Fibroblast of lung (primary cell): Measurements from ENCODE around the gene NDUFA12. TPM values are rescaled to one million over a fixed set of nuclear protein-coding genes. Genes with fewer than 3 reads are reported as not detected.

Experiments
- DNase-seq, 2 donors: peaks; one replicate each; pipeline versions ENCODE4 v3.0.0 to v3.0.0-alpha.2; 2010; ENCODE audit warnings: low read depth in 2 of 2
- H2AFZ ChIP-seq: 2 replicates; pipeline ENCODE4 v1.5.1; 2012; ENCODE audit warnings: low read length, control low read depth, inconsistent platforms
- H3K27ac ChIP-seq: 2 replicates; pipeline ENCODE4 v1.5.1; 2011; ENCODE audit warnings: low read length, control low read depth; ENCODE audit not compliant: insufficient read depth
- H3K27me3 ChIP-seq: 2 replicates; pipeline ENCODE4 v1.5.1; 2011; ENCODE audit warnings: mild to moderate bottlenecking, low read length; ENCODE audit not compliant: control insufficient read depth, insufficient read depth
- H3K36me3 ChIP-seq: 2 replicates; pipeline ENCODE4 v1.5.1; 2011; ENCODE audit warnings: low read length; ENCODE audit not compliant: control insufficient read depth, insufficient read depth
- H3K4me1 ChIP-seq: 2 replicates; pipeline ENCODE4 v1.5.1; 2011; ENCODE audit warnings: low read length; ENCODE audit not compliant: control insufficient read depth, insufficient read depth; ENCODE audit errors: extremely low read depth
- H3K4me2 ChIP-seq: 2 replicates; pipeline ENCODE4 v1.5.1; 2011; ENCODE audit warnings: low read length, control low read depth; ENCODE audit not compliant: insufficient read depth; ENCODE audit errors: extremely low read depth
- H3K4me3 ChIP-seq, 4 experiments: fragments of 200-600 bp in 1 of 4; sonication (generic) in 1 of 4; replicated peaks in 1 of 4; 2 replicates each; pipeline ENCODE4 v1.5.1; 2011 to 2016; ENCODE audit warnings: low read length in 4 of 4, low read depth in 3 of 4, mild to moderate bottlenecking in 3 of 4, control low read depth in 2 of 4, inconsistent platforms in 1 of 4, mixed read lengths in 1 of 4; ENCODE audit not compliant: insufficient read depth in 1 of 4; ENCODE audit errors: control extremely low read depth in 1 of 4
- H3K79me2 ChIP-seq: 2 replicates; pipeline ENCODE4 v1.5.1; 2012; ENCODE audit warnings: mild to moderate bottlenecking, low read length, inconsistent platforms; ENCODE audit not compliant: control insufficient read depth, insufficient read depth
- H3K9ac ChIP-seq: 2 replicates; pipeline ENCODE4 v1.5.1; 2011; ENCODE audit warnings: mild to moderate bottlenecking, low read length, control low read depth; ENCODE audit not compliant: insufficient read depth
- H3K9me3 ChIP-seq: 2 replicates; pipeline ENCODE4 v1.5.1; 2012; ENCODE audit warnings: low read depth, low read length; ENCODE audit not compliant: control insufficient read depth, insufficient read depth
- H4K20me1 ChIP-seq: 2 replicates; pipeline ENCODE4 v1.5.1; 2011; ENCODE audit warnings: low read length; ENCODE audit not compliant: control insufficient read depth, insufficient read depth; ENCODE audit errors: extremely low read depth
- CTCF ChIP-seq, 2 donors: IDR thresholded peaks in 1 of 2; conservative IDR thresholded peaks in 1 of 2; 1 replicate in 1 of 2; 2 replicates in 1 of 2; pipeline ENCODE4 v1.5.1; 2011 to 2012; ENCODE audit warnings: low read length in 2 of 2, control low read depth in 1 of 2, inconsistent platforms in 1 of 2, low read depth in 1 of 2, mild to moderate bottlenecking in 1 of 2
- EZH2 ChIP-seq: IDR thresholded peaks from 2 replicates; pipeline ENCODE4 v1.5.1; 2012; ENCODE audit warnings: low read length, control low read depth, mild to moderate bottlenecking; ENCODE audit errors: missing control alignments
- polyA plus RNA-seq, 2 donors: library from polyadenylated mRNA; depleted of rRNA in 1 of 2; stranded (reverse) in 1 of 2; unstranded in 1 of 2; fragments of >200 nt; gene quantifications; 2 replicates each; pipeline ENCODE4 v1.2.1, GENCODE V29; 2011 to 2012; ENCODE audit warnings: missing spikeins in 1 of 2
- total RNA-seq: library from RNA; depleted of rRNA; stranded (reverse); fragments of >200 nt; gene quantifications from 2 replicates; pipeline ENCODE4 v1.2.1, GENCODE V29; 2014

Gene NDUFA12
- total and polyA plus RNA-seq, 2 donors (not counting 1 experiment from before 2014, with no cell fraction given) = 102 to 210 TPM

GRCh38 chr12:95016120-95016519 lies 12.6 kb upstream of the NDUFA12 start:
- H3K4me3 ChIP-seq = no peak overlapping the region
- H3K27me3 ChIP-seq = no peaks in the 10 kb centered on the region
- no peak for TF ChIP-seq EZH2
- no peak for TF ChIP-seq CTCF (conservative IDR thresholded peaks at IDR 0.05 in 1 of 2, IDR thresholded peaks at IDR 0.05 in 1 of 2; ENCODE audit: low read depth in 1 of 2, low read length in 2 of 2)
- no peaks in the 10 kb centered on the region for H4K20me1 ChIP-seq
- no peaks in the 10 kb centered on the region for H3K9me3 ChIP-seq
- H3K79me2 ChIP-seq = no peaks in the 10 kb centered on the region
- no peak overlapping the region for H3K9ac ChIP-seq
- no peak overlapping the region for H3K4me2 ChIP-seq
- no peaks in the 10 kb centered on the region for H3K36me3 ChIP-seq
- no peak overlapping the region for H3K27ac ChIP-seq
- no peak overlapping the region for H2AFZ ChIP-seq
- DNase-seq = no peak
- H3K4me1 ChIP-seq = no peaks in the 10 kb centered on the region

DNA sequence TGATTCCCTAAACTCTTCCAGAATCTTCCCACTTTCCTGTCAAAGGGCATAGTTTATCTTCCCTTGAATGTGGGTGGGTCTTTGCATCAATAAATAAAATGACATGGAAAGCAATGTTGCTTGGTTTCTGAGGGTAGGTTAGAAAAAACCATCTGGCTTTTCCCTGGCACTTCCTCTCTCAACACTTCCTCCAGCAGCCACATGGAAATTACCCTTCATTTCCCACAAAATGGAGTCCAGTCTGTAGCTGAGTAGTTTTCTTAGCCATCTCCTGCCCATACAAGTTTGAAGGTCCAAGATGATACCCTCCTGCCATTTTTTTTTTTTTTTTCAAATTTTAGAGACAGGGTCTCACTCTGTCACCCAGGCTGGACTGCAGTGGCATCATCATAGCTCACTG lies 11.1 kb upstream of the NDUFA12 start:
- H3K4me3 ChIP-seq = no peak overlapping the region

GRCh38 chr12:95006206-95006605 lies 2.7 kb upstream of the NDUFA12 start:
- H3K9me3 ChIP-seq = no peaks in the 10 kb centered on the region
- peaks cover 2% of the 10 kb centered on the region for H3K79me2 ChIP-seq
- no peak overlapping the region for H3K27ac ChIP-seq
- H3K36me3 ChIP-seq = no peaks in the 10 kb centered on the region
- H4K20me1 ChIP-seq = no peaks in the 10 kb centered on the region
- no peak overlapping the region for H3K4me2 ChIP-seq
- H3K27me3 ChIP-seq = no peaks in the 10 kb centered on the region
- no peak overlapping the region for H3K9ac ChIP-seq
- DNase-seq = no peak
- H3K4me3 ChIP-seq = no peak overlapping the region
- no peak overlapping the region for H2AFZ ChIP-seq
- TF ChIP-seq CTCF (conservative IDR thresholded peaks at IDR 0.05 in 1 of 2, IDR thresholded peaks at IDR 0.05 in 1 of 2; ENCODE audit: low read depth in 1 of 2, low read length in 2 of 2) (no peak), EZH2 (no peak)
- no peaks in the 10 kb centered on the region for H3K4me1 ChIP-seq

More for the DNA sequence above, 11.1 kb upstream of the NDUFA12 start:
- no peaks in the 10 kb centered on the region for H3K79me2 ChIP-seq
- TF ChIP-seq EZH2 (no peak), CTCF (conservative IDR thresholded peaks at IDR 0.05 in 1 of 2, IDR thresholded peaks at IDR 0.05 in 1 of 2; ENCODE audit: low read depth in 1 of 2, low read length in 2 of 2) (no peak)
- no peak overlapping the region for H3K27ac ChIP-seq
- DNase-seq = no peak
- H3K27me3 ChIP-seq = no peaks in the 10 kb centered on the region
- no peak overlapping the region for H2AFZ ChIP-seq
- H3K4me2 ChIP-seq = no peak overlapping the region
- H3K4me1 ChIP-seq = no peaks in the 10 kb centered on the region
- H3K9me3 ChIP-seq = no peaks in the 10 kb centered on the region
- H3K36me3 ChIP-seq = no peaks in the 10 kb centered on the region
- H4K20me1 ChIP-seq = no peaks in the 10 kb centered on the region
- H3K9ac ChIP-seq = no peak overlapping the region
